Esophagus squamous epithelium (tissue), 4 donors: ENCODE results near the gene SFRP5.

ENCODE experiments used
- CTCF ChIP-seq, 6 experiments: fragments of 450-650 bp in 4 of 6; fragments of 200-600 bp in 2 of 6; sonication (generic) in 2 of 6; IDR thresholded peaks; one replicate each; pipeline ENCODE4 v1.5.1; 2016 to 2019; ENCODE audit warnings: antibody characterized with exemption in 6 of 6, mild to moderate bottlenecking in 4 of 6, moderate library complexity in 4 of 6
- POLR2A ChIP-seq, 4 donors: fragments of 450-650 bp; IDR thresholded peaks; one replicate each; pipeline ENCODE4 v1.6.1; 2017; ENCODE audit warnings: antibody characterized with exemption in 4 of 4, mild to moderate bottlenecking in 4 of 4, moderate library complexity in 3 of 4

- TF ChIP-seq POLR2A (IDR thresholded peaks at IDR 0.05) (no peak), CTCF (IDR thresholded peaks at IDR 0.05) (no peak)
Observed at GRCh38 chr10:97771913-97772823, at the start of gene SFRP5.
